Measurements from ENCODE around the gene NEK8.
A peak's percentile ranks its signal among the peaks of the same experiment; 100 is the strongest.
"Not testable (repeated sequence)": the region's sequence is repeated elsewhere in the genome, so short reads cannot be mapped to it uniquely, and the experiment has no call there.

The NEK8 gene

DNA sequence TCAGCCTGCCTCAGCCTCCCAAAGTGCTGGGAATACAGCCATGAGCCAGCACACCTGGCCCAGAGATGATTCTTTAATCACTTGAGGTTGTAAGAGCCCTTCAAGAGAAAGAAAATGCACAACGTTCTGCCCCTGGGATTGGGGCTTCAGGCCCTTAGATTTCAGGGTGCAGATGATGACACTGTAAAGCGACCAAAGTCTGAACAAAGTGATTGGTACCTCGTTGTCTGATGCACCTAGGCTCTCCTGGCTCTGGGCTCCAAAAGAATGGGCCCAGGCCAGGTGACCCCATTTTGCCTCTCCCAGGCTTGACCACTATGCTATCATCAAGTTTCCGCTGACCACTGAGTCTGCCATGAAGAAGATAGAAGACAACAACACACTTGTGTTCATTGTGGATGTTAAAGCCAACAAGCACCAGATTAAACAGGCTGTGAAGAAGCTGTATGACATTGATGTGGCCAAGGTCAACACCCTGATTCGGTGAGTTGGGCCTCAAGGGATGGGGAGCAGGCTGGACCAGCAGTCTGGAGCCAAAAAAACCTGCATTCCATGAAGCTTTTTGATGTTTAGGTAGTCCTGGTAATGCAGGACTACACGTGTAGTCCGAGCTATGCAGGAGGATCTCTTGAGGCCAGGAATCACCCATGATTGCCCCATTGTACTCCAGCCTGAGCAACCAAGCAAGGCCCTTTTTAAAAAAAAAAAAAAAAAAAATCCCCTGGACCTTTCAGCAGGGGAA lies 6.0 kb upstream of the NEK8 start:
- Histone ChIP-seq H3K9me3 (replicated peaks; ENCODE audit: low read length) (no peaks in the 10 kb centered on the region), H3K4me2 (ENCODE audit: low read length) (peak overlapping the region; percentile 91), H3K36me3 (ENCODE audit: insufficient read depth, low read length) (peaks cover 44% of the 10 kb centered on the region), H3K27me3 (ENCODE audit: control insufficient read depth, insufficient read depth, low read length) (no peaks in the 10 kb centered on the region), H3K4me1 (ENCODE audit: control insufficient read depth, insufficient read depth, low read length) (peaks cover 64% of the 10 kb centered on the region), H3K4me3 (ENCODE audit: low read length) (no peak overlapping the region), H3K9ac (ENCODE audit: low read depth, low read length) (peak overlapping the region; percentile 23)

DNA sequence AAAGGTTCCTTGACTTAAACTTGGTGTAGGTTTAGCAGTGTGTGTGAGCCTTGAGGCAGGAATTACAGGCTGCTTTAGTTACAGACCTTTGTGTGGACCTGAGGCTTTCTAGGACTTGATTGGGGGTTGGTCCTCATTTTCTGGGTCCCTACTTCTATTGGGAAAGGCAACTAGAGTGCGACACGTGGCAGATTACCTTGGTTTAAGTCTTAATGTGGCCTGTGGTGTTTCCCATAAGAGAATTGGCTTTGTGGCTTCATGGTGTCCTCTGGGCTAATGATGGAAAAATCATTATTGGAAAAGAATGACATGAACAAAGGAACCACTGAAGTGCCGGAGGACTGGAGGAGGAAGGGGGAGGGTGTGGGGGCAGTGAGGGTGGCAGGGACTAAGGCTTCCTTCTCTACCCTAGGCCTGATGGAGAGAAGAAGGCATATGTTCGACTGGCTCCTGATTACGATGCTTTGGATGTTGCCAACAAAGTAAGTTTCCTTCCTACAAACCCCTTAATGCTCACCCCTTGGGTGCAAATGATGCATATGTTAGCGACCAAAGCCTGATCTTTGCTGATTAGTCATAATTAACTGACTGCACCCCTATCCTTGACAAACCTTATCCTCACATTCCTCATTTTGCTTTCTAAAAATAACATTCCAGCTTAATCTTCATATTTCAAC lies 5.3 kb upstream of the NEK8 start:
- Histone ChIP-seq H3K9me3 (replicated peaks; ENCODE audit: low read length) (no peaks in the 10 kb centered on the region), H3K27me3 (ENCODE audit: control insufficient read depth, insufficient read depth, low read length) (no peaks in the 10 kb centered on the region), H3K9ac (ENCODE audit: low read depth, low read length) (peak overlapping the region; percentile 23), H3K4me3 (ENCODE audit: low read length) (no peak overlapping the region), H3K36me3 (ENCODE audit: insufficient read depth, low read length) (peaks cover 44% of the 10 kb centered on the region), H3K4me2 (ENCODE audit: low read length) (peak overlapping the region; percentile 91), H3K4me1 (ENCODE audit: control insufficient read depth, insufficient read depth, low read length) (peaks cover 59% of the 10 kb centered on the region)

DNA sequence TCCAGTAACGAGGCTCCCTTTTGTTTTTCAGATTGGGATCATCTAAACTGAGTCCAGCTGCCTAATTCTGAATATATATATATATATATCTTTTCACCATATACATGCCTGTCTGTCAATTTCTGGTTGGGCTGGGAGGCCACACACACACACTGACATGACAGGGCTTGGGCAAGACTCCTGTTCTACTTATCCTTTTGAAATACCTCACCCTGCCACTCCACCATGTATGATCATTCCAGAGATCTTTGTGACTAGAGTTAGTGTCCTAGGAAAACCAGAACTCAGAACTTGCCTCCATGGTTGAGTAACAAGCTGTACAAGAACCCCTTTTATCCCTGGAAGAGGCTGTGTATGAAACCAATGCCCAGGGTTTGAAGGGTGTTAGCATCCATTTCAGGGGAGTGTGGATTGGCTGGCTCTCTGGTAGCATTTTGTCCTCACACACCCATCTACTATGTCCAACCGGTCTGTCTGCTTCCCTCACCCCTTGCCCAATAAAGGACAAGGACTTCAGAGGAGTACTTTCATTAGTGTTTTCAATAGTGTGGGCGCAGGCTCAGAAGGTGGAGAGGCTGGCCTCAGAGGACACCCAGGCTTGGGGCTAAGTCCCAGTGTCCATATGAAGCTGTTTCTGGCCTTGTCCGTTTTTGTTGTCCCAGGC lies 4.6 kb upstream of the NEK8 start:
- Histone ChIP-seq H3K36me3 (ENCODE audit: insufficient read depth, low read length) (peaks cover 44% of the 10 kb centered on the region), H3K4me1 (ENCODE audit: control insufficient read depth, insufficient read depth, low read length) (peaks cover 53% of the 10 kb centered on the region), H3K4me2 (ENCODE audit: low read length) (peak overlapping the region; percentile 99), H3K9ac (ENCODE audit: low read depth, low read length) (peak overlapping the region; percentile 32)
- not testable (repeated sequence) for H3K9me3 ChIP-seq (replicated peaks; ENCODE audit: low read length); H3K4me3 ChIP-seq (ENCODE audit: low read length); H3K27me3 ChIP-seq (ENCODE audit: control insufficient read depth, insufficient read depth, low read length)

DNA sequence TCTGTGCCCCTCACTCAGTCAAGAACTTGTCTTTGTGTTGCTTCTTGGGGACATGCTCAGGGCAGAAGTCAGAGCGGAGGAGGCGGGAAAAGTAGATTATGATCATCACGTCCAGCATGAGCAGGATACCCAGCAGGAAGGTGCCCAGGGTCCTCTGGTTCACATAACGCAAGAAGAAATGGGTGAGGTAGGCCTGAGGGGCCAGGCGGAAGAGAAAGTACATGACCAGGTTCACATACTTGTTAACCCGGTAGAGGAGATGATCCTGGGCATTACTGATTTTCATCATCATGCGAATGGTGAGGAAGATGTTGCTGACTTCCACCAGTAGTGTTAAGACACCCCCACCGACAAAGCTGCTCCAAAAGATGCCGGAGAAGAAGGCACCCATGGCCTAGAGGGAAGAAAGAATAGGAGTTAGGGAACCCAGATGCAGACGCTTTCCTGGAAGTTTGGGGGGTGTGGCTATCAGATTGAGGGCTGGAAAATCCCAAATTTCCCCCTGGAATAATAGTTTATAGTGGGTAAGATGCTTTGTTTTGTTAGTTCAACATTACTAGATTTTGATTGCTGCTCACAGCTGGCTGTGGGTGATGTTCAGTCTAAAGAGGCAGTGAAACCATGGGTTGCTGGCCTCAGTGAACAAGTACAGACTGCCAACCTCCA lies 4.0 kb upstream of the NEK8 start:
- H3K4me2 ChIP-seq (ENCODE audit: low read length), result peak overlapping the region; percentile 99
- no peaks in the 10 kb centered on the region for H3K9me3 ChIP-seq (replicated peaks; ENCODE audit: low read length)
- peaks cover 44% of the 10 kb centered on the region for H3K36me3 ChIP-seq (ENCODE audit: insufficient read depth, low read length)
- peak overlapping the region; percentile 74 for H3K4me3 ChIP-seq (ENCODE audit: low read length)
- H3K27me3 ChIP-seq (ENCODE audit: control insufficient read depth, insufficient read depth, low read length), result no peaks in the 10 kb centered on the region
- H3K4me1 ChIP-seq (ENCODE audit: control insufficient read depth, insufficient read depth, low read length), result peaks cover 52% of the 10 kb centered on the region
- H3K9ac ChIP-seq (ENCODE audit: low read depth, low read length), result peak overlapping the region; percentile 80

DNA sequence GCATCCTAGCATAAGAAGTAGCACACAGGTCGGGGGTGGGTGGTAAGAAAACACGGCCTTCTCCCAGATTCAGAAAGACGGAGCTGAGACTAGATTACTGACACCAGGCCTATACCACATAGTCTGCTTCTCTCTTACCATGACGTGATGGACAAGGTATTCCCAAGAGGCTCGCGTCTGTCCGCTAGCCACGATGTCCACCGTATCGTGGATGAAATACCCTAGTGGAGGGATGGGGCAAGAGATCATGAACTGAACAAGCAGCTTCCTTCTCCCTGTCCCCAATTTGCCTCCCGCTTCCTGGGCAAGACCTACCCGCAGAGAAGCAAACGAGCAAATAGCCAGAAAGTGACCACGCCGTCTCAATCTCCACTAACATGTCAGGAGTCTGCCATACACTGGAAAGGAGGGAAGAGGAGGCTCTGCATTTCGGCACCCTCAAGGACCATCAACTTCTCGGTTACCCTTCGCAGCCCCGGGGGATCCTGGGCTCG lies 3.4 kb upstream of the NEK8 start:
- Histone ChIP-seq H3K4me2 (ENCODE audit: low read length) (peak overlapping the region; percentile 99), H3K9ac (ENCODE audit: low read depth, low read length) (peak overlapping the region; percentile 80), H3K4me1 (ENCODE audit: control insufficient read depth, insufficient read depth, low read length) (peaks cover 52% of the 10 kb centered on the region), H3K36me3 (ENCODE audit: insufficient read depth, low read length) (peaks cover 44% of the 10 kb centered on the region), H3K9me3 (replicated peaks; ENCODE audit: low read length) (no peaks in the 10 kb centered on the region), H3K4me3 (ENCODE audit: low read length) (peak overlapping the region; percentile 74), H3K27me3 (ENCODE audit: control insufficient read depth, insufficient read depth, low read length) (no peaks in the 10 kb centered on the region)

DNA sequence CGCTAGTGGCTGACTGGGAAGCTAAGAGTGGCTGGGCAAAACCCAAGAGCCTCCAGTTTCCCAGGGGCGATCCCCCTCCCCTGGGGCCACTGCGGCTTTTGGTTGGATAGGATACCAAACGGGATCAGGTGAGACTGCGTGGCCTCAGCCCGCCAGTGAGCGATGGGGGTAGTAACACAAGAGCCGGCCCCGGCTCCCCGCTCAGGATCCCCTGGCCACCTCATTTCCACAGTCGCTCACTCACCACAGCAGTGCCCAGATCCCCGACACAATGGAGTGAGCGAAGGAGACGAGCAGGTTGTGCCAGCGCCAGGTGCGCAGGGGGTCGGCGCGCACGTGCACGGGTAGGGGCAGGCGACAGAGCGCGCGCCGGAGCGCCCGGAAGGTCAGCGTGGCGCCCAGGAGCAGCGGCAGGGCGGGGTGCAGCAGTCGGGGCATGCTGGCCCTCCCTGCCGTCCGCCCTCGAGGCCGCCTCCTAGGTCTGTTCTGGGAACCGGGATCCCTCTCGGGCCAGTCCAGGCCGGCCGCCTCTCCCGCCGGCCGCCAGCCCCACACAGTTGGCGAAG lies 2.8 kb upstream of the NEK8 start:
- H3K4me2 ChIP-seq (ENCODE audit: low read length), result peak overlapping the region; percentile 99
- peaks cover 52% of the 10 kb centered on the region for H3K4me1 ChIP-seq (ENCODE audit: control insufficient read depth, insufficient read depth, low read length)
- H3K9ac ChIP-seq (ENCODE audit: low read depth, low read length), result peak overlapping the region; percentile 80

DNA sequence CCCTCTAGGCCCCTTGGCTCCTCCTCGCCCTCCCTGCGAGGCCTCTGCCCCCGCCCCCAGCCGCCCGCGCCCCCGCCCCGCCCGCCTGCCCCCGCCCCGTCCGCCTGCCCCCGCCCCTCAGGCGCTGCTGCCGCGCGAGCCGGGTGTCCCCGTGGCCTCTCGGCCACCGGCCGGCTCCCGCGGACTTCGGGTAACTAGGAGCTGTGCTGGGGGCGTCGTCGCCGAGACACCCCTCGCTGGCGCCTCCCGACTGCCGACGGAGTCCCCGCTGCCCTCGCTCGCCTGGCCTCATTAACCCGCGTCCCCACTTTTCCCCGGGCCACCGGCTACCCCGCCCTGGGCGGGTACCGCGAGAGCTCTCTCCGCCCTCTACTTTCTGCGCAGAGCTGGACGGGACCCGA lies 2.4 kb upstream of the NEK8 start, which contains the start of gene TLCD1:
Gene TLCD1 (minus strand): TSS at position 8 of the 401 bp plus-strand sequence. CDS start 136 bp downstream, outside the sequence.
- H3K9me3 ChIP-seq (replicated peaks; ENCODE audit: low read length), result no peaks in the 10 kb centered on the region
- peaks cover 51% of the 10 kb centered on the region for H3K4me1 ChIP-seq (ENCODE audit: control insufficient read depth, insufficient read depth, low read length)
- H3K4me2 ChIP-seq (ENCODE audit: low read length), result peak within 1 kb of the TSS; percentile 99
- peaks cover 38% of the 10 kb centered on the region for H3K36me3 ChIP-seq (ENCODE audit: insufficient read depth, low read length)
- H3K9ac ChIP-seq (ENCODE audit: low read depth, low read length), result peak within 1 kb of the TSS; percentile 80
- no peaks in the 10 kb centered on the region for H3K27me3 ChIP-seq (ENCODE audit: control insufficient read depth, insufficient read depth, low read length)
- peak within 1 kb of the TSS; percentile 74 for H3K4me3 ChIP-seq (ENCODE audit: low read length)

More for the DNA sequence above, 2.8 kb upstream of the NEK8 start:
- no peaks in the 10 kb centered on the region for H3K27me3 ChIP-seq (ENCODE audit: control insufficient read depth, insufficient read depth, low read length)
- peak overlapping the region; percentile 74 for H3K4me3 ChIP-seq (ENCODE audit: low read length)
- H3K36me3 ChIP-seq (ENCODE audit: insufficient read depth, low read length), result peaks cover 43% of the 10 kb centered on the region
- H3K9me3 ChIP-seq (replicated peaks; ENCODE audit: low read length), result no peaks in the 10 kb centered on the region

DNA sequence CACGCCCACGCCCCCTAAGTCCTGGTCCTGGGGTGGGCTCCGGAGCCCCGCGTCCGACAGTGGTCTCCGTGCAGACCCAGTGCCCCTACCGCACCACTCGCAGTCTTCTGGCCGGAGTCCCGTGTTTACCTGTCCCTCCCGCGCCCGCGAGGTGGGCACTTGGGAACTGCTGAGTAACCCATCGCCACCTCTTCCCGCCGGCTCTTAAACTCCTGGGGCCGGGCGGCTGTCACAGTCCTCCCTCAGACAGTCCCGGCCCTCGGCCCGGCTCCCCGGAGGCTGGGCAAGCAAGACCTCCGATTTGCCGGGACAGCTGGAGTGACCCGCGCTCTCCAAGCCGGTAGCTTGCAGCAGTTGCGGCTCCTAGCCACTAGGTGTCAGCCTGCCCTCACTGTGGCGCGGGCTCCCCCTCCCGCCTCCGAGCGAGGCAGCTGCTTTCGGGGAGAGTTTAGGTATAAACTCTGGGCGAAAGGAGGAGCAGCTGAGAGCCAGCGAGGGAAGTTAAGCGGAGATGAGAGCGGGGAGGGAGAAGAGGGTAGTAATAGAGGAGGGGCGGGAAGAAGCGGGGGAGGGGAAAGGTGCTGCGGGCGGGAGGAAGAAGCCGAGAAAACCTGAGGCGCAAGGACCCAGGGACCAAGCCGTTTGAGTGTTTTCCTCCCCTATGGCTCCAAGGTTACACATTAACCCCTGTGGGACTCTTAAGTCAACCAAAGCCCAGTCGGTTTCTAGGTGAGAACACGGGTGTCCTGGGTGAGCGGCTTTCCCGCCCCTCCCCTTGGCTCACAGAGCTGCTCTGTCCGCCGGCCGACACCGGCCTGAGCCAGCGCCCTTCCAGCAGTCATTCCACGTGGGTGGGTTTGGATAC lies 1.7 kb upstream of the NEK8 start:
- Histone ChIP-seq H3K4me3 (ENCODE audit: low read length) (peak overlapping the region; percentile 74), H3K9ac (ENCODE audit: low read depth, low read length) (peak overlapping the region; percentile 71), H3K36me3 (ENCODE audit: insufficient read depth, low read length) (peaks cover 32% of the 10 kb centered on the region), H3K9me3 (replicated peaks; ENCODE audit: low read length) (no peaks in the 10 kb centered on the region), H3K27me3 (ENCODE audit: control insufficient read depth, insufficient read depth, low read length) (no peaks in the 10 kb centered on the region), H3K4me2 (ENCODE audit: low read length) (peak overlapping the region; percentile 99), H3K4me1 (ENCODE audit: control insufficient read depth, insufficient read depth, low read length) (peaks cover 44% of the 10 kb centered on the region)

DNA sequence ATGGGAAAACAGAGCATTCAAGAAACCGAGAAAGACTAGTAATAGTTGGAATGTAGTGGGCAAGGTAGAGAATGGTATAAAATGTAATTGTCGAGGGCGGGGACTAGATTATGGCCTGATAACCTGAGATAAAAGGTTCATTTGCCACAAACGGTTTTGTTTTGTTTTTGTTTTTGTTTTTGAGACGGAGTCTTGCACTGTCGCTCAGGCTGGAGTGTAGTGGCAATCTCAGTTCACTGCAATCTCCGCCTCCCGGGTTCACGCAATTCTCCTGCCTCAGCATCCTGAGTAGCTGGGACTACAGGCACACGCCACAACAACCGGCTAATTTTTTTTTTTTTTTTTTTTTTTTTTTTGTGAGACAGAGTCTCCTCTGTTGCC lies 1.4 kb downstream of the NEK8 start:
- H3K36me3 ChIP-seq (ENCODE audit: insufficient read depth, low read length), result peaks cover 2% of the 10 kb centered on the region
- H3K27me3 ChIP-seq (ENCODE audit: control insufficient read depth, insufficient read depth, low read length), result no peaks in the 10 kb centered on the region
- no peak overlapping the region for H3K4me3 ChIP-seq (ENCODE audit: low read length)
- no peaks in the 10 kb centered on the region for H3K9me3 ChIP-seq (replicated peaks; ENCODE audit: low read length)
- no peak overlapping the region for H3K4me2 ChIP-seq (ENCODE audit: low read length)
- peaks cover 18% of the 10 kb centered on the region for H3K4me1 ChIP-seq (ENCODE audit: control insufficient read depth, insufficient read depth, low read length)
- H3K9ac ChIP-seq (ENCODE audit: low read depth, low read length), result no peak overlapping the region

DNA sequence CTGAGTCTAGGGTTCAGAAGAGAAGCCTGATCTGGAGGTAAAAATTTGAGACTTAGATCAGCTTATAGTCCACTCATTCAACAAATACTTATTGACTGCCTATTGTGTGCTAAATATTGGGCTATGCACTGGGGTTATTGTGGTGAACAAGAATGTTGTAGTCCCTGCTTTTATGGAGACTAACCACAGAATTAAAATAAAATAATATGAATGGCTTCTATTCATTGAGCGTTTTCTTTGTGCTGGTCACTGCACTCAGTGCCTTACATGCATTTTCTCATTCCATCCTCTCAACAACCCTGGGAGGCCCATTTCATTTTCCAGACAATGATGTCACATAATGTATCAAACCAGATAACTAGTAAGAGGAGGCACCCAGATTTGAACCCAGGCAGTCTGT lies 4.8 kb downstream of the NEK8 start:
- H3K4me3 ChIP-seq (ENCODE audit: low read length), result no peak overlapping the region
- H3K4me2 ChIP-seq (ENCODE audit: low read length), result no peak overlapping the region
- peaks cover 10% of the 10 kb centered on the region for H3K4me1 ChIP-seq (ENCODE audit: control insufficient read depth, insufficient read depth, low read length)
- no peaks in the 10 kb centered on the region for H3K27me3 ChIP-seq (ENCODE audit: control insufficient read depth, insufficient read depth, low read length)
- H3K36me3 ChIP-seq (ENCODE audit: insufficient read depth, low read length), result no peaks in the 10 kb centered on the region
- H3K9ac ChIP-seq (ENCODE audit: low read depth, low read length), result no peak overlapping the region
- H3K9me3 ChIP-seq (replicated peaks; ENCODE audit: low read length), result no peaks in the 10 kb centered on the region

Measured in skeletal muscle satellite cell (primary cell).